ENCODE measurements around the gene CALML3. TPM values are rescaled to one million over a fixed set of nuclear protein-coding genes. Genes with fewer than 3 reads are reported as not detected.

CALML3 gene
- total and polyA plus RNA-seq, 2 donors (not counting 3 experiments of a cell fraction or from before 2014, with no cell fraction given) = not detected

- H3K36me3 ChIP-seq (ENCODE audit: control insufficient read depth in 2 of 2, extremely low read depth in 1 of 2, insufficient read depth in 2 of 2, low read length in 2 of 2) = no peaks in the 10 kb centered on the region
- no peaks in the 10 kb centered on the region for H4K20me1 ChIP-seq (replicated peaks; ENCODE audit: control insufficient read depth, extremely low read depth, insufficient read depth, low read length)
- CTCF ChIA-PET = interaction anchor here (1.4 kb wide), 1 partner anchor 24 kb away, joined by 3 read pairs; no protein-coding TSS in a partner anchor
- H3K9me1 ChIP-seq (replicated peaks; ENCODE audit: control insufficient read depth, extremely low read depth, insufficient read depth, low read length) = no peaks in the 10 kb centered on the region
- no peak overlapping the region for H3K4me3 ChIP-seq (replicated peaks in 1 of 3; ENCODE audit: insufficient read depth in 1 of 3, low read depth in 1 of 3, low read length in 3 of 3)
- POLR2A ChIA-PET = no interaction called here
- no TSS peak for BruUV-seq (replicated peaks)
- DNase-seq (ENCODE audit: low read depth, low spot score) = no peak
- H3K27ac ChIP-seq (ENCODE audit: insufficient read depth, low read depth, low read length) = no peak overlapping the region
- TF ChIP-seq JUN (IDR thresholded peaks at IDR 0.05; ENCODE audit: borderline replicate concordance, insufficient read depth, insufficient read length, low read depth) (no peak), POLR2AphosphoS5 (IDR thresholded peaks at IDR 0.05; ENCODE audit: insufficient read depth, low read depth, low read length) (no peak), MYC (IDR thresholded peaks at IDR 0.05; ENCODE audit: low read depth, low read length) (no peak), CTCF (IDR thresholded peaks at IDR 0.05; ENCODE audit: extremely low read depth in 1 of 2, insufficient read depth in 1 of 2, low read depth in 1 of 2, low read length in 2 of 2) (no peak), MAX (IDR thresholded peaks at IDR 0.05; ENCODE audit: insufficient read depth, insufficient read length) (no peak), POLR2A (IDR thresholded peaks at IDR 0.05; ENCODE audit: low read depth, low read length) (no peak), EZH2 (IDR thresholded peaks at IDR 0.05; ENCODE audit: borderline replicate concordance, low read depth, low read length, severe bottlenecking) (no peak), FOS (IDR thresholded peaks at IDR 0.05; ENCODE audit: borderline replicate concordance, insufficient read depth, low read length) (no peak), GATA2 (IDR thresholded peaks at IDR 0.05; ENCODE audit: insufficient read depth, insufficient read length, low read depth, low read length) (no peak)
- intact Hi-C loops (cut with micrococcal nuclease) = no loop called here
- dilution Hi-C loops (cut with MboI; ENCODE audit: extremely low pct_ligation_motif_present, low sequenced_read_pairs) = no loop called here
- H3K4me2 ChIP-seq (ENCODE audit: insufficient read depth, low read length) = no peak overlapping the region
- H3K79me2 ChIP-seq (ENCODE audit: control insufficient read depth, insufficient read depth, low read length) = no peaks in the 10 kb centered on the region
- H3K9me3 ChIP-seq (replicated peaks; ENCODE audit: control insufficient read depth, insufficient read depth, low read length) = no peaks in the 10 kb centered on the region
- H2AFZ ChIP-seq (ENCODE audit: low read depth, low read length) = no peak overlapping the region
- peaks cover 5% of the 10 kb centered on the region for H3K4me1 ChIP-seq (ENCODE audit: control insufficient read depth, extremely low read depth, insufficient read depth, low read length)
- no peaks in the 10 kb centered on the region for H3K27me3 ChIP-seq (ENCODE audit: control insufficient read depth in 2 of 2, insufficient read depth in 2 of 2, low read length in 2 of 2)
- no peak for FAIRE-seq
- no peak overlapping the region for H3K9ac ChIP-seq (replicated peaks; ENCODE audit: extremely low read depth, insufficient read depth, low read length)
Observed at GRCh38 chr10:5537684-5538083, 12.9 kb downstream of the CALML3 start.
